ENCODE results near the gene PLCH1.
"Not testable (repeated sequence)": the region's sequence is repeated elsewhere in the genome, so short reads cannot be mapped to it uniquely, and the experiment has no call there.

The PLCH1 gene

DNA sequence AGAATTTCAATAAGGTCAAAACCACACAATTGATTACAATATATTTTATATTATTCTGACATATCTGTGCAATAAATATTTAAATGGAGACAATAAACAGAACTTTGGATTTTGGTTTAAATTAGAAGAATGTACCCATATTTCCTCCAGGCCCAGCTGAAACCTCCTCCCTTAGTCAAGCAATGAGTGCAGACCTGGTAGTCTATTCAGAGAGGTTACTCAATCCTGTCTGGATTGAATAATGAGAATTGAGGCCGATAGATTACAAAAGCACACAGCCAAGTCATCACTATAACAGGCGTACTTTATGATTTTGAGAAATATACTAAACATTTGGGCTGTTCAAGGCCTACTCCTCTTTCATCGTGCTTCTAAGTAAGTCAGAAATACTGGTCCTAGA lies 336.9 kb downstream of the PLCH1 start:
- no peak for DNase-seq

DNA sequence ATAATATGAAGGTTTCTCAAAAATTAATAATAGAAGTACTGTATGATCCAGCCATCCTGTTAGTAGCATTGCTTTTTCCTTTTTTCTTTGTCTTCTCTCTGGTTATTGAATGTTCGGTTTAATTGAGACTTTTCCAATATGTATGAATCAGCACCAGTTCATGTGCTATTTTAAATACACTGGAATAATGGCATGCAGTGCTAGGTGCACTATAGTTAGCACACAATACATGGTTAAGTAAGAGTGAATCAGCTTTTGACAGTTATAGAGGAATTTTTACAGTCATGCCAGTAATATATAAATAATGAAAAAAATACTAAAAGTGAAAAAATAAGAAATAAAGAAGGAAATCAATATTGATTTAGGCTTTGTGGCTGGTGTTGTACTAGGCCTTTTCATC lies 337.5 kb downstream of the PLCH1 start:
- DNase-seq, result no peak

DNA sequence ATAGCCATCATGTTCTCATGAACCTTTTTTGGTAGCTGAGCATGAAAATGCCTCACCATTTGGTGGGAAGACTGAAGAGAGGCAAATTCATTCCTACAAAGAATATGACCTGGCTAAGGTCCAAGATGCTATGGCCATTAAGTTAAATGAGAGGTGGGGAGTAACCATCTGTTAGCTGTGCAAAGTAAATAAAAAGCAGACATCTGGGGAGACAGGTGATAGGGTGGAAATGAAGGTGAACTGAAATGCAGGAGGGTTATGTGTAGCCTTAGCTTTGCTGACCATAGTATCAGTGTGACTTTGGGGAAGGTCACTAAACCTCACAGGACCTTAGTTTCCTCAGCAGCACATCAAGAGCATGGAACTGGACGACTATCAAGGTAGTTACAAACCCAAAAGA lies 340.4 kb downstream of the PLCH1 start:
- DNase-seq, result peak; percentile 76

DNA sequence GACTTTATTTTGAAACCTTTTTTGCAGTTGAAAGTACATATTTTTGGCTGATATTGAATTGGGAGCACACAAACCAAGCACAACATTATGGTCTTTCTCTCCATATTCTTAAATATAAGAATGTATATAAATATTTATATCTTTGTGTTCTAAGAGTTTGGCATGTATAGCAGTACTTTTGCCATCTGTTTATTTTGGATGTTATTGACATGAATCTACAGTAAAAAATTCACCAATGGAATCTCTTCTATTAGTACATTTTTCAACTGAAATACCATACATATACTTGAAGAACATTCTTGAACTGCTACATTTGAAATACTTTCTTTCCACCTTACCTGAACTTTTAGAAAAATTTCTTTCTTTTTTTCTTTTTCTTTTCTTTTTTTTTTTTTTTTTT lies 342.2 kb downstream of the PLCH1 start:
- DNase-seq, result no peak

DNA sequence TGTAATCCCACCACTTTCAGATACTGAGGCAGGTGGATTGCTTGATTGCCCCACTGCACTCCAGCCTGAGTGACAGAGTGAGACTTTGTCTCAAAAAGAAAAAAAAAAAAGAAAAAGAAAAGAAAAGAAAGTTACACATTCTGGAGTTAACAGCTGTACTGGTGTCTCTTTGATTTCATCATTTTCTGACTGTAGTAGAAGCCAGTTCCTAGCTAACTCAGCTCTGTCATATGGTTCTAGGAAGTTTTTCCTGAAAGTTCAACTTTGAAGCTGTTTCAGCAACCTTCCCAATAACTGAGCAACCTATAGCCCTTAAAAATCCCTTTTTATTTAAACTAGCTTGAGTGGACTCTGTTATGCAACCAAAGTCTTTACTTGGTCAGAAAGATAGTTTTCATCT lies 346.8 kb downstream of the PLCH1 start:
- no peak for DNase-seq

DNA sequence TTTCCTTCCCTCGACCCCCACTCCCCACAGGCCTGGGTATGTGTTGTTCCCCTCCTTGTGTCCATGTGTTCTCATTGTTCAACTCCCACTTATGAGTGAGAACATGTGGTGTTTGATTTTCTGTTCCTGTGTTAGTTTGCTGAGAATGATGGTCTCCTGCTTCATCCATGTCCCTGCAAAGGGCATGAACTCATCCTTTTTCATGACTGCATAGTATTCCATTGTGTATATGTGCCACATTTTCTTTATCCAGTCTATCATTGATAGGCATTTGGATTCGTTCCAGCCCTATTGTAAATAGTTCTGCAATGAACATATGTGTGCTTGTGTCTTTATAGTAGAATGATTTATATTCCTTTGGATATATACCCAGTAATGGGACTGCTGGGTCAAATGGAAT lies 350.0 kb downstream of the PLCH1 start:
- DNase-seq, result not testable (repeated sequence)

DNA sequence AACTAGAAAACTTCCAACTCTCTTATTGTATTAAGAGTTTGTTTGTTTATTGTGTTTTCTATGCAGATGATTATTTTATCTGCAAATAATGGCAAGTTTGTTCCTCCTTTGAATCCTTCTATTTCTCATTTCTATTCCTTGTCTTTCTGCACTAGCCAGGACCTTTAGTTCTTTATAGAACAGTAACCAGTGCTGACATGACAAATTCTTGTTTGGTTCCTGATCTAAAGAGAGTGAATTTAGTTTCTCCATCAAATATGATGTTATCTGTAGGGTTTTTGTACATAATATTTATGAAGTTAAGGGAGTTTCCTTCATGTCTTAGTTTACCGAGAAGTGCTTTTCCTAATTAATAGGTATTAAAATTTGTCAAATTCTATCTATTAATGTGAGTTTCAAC lies 350.6 kb downstream of the PLCH1 start:
- no peak for DNase-seq

DNA sequence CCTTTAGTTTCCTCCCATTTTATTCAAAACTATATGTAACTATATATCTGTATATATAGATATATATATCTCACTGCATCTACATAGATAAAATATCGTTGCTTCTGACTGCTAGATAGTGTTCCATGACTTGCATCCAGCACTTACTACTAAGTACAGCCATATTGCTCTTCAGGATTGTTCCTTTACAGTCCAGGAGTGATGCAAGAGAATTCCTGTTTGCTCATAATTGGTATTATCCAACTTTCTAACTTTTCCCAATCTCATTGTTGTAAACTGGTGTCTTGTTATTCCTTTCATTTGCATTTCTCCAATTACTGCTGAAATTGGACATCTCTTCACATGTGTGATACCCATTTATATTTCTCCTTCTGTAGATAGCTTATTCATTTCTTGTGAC lies 351.6 kb downstream of the PLCH1 start:
- DNase-seq, result no peak

DNA sequence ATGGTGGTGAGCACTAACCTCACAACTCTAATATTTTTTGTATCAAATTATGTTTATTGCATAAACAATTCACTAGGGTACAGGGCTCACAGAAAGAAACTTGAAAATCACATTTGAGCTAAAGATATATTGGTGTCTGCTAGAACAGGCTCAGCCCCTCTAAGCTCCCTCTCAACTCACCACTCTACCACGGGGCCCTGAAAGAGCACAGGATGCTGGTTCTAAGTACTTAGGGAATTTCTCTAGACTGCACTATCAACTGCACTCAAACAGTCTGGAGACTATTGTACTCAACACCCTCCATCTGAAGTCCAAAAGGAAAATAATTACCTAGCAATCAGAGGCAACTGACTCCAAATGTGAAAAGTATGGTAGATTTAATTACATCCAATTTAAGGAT lies 352.7 kb downstream of the PLCH1 start:
- DNase-seq, result no peak

DNA sequence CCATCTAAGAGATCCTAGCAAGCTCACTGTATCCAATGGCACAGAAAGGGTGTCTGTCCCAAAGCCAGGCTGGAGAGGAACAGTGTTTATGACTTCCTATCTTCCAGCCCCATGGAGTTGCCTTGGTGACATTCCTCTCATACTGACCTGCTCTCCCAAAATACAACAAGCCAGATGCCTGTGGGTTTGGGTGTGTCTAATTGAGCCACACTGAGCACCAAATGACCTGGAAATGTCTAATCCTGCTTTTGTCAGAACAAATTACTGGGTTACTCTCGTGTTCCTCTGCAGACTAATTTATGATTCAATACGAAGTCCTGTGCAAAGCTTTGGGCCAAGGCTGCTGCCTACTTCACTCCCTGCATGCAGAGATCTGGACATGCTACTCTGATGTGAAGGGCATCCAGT lies 353.3 kb downstream of the PLCH1 start:
- no peak for DNase-seq

DNA sequence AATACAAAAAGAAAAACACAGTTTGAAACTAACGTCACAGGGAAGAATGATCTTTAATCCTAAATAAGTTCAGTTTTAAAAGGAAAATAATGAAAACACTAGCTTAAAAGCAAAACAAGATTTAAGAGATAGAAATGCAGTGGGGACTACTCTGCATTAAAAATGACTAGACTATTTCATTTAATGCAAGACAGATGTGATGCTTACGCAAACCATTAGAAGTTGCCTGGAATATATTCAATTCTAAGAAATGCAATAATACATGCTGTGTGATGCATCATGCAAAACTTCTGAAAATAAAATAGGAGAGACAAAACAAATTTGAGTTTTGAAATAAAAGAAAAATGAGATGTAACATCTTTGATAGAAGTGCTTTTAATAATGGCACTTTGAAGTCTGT lies 353.8 kb downstream of the PLCH1 start:
- DNase-seq, result no peak

DNA sequence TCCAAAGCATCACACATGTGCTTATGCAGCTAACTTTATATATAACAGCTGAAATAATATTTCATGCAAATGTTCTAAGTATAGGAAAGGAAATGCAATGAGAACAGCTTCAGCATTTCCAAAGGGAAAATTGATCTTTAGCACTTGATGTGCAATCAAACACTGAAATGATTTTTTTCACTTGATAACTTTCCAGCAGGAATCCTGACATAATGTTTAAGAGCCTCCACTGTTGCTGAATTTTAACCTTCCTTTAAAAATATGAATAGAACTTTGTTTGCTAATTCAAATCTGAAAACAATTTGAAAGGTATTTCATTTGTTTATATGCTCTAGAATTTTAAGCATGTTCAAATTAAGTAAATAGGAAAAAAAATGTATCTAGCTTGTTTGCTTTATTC lies 354.5 kb downstream of the PLCH1 start:
- DNase-seq, result no peak

DNA sequence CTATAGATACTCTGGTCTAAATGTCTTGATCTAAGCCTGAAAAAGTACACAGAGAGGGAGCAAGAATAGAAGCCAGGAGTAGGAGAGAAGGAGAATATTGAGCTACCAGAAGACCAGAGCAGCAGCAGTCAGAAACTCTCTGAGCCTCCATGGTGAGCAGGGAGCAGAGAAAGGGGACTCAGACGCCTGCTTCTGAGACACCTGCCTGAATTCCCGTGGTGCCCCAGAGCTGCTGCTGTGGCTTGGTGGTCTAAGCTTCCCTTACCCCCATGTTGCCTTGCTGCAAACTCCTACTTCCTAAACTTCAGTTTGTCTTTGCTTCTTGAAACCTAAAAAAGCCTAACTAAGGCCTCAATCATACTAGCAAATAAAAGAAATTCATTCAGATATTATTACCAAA lies 356.5 kb downstream of the PLCH1 start:
- DNase-seq, result no peak

DNA sequence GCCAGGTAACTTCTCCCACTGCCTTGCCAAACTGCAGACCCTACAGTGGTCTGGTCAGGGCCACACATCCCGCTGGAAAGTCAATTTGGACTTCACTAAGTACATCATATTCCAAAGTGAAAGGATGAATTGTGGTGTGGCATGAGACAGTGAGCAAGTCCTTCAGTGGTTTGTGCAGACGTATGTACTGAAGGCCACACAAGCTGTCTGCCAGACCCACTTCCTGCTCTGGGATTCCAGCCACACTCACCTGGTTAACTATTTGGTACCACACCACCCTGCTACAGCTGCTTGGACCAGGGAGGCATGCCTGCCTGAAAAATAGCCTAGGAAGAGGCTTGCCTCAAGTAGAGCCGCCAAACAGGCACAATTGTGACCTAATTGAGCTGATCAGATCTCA lies 357.3 kb downstream of the PLCH1 start:
- DNase-seq, result no peak

DNA sequence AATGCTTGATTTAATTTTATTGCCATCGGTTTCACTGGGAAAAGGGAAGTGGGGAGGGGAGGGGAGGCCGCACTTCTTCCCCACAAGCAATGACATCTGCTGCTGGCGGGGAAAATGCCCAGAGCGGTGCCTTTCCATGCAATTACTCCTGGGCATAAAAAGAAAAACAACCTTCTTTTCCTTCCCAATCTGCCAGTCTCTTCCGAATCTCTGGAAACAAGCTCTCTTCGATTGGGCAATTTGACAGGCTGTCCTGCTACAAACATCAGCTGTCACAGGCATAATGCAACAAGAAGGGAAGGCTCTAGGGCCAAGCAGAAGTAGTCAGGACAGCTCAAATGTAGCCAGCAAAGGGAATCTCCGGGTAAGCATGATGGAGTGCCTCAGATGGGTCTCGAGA lies 358.0 kb downstream of the PLCH1 start:
- peak; percentile 44 for DNase-seq

DNA sequence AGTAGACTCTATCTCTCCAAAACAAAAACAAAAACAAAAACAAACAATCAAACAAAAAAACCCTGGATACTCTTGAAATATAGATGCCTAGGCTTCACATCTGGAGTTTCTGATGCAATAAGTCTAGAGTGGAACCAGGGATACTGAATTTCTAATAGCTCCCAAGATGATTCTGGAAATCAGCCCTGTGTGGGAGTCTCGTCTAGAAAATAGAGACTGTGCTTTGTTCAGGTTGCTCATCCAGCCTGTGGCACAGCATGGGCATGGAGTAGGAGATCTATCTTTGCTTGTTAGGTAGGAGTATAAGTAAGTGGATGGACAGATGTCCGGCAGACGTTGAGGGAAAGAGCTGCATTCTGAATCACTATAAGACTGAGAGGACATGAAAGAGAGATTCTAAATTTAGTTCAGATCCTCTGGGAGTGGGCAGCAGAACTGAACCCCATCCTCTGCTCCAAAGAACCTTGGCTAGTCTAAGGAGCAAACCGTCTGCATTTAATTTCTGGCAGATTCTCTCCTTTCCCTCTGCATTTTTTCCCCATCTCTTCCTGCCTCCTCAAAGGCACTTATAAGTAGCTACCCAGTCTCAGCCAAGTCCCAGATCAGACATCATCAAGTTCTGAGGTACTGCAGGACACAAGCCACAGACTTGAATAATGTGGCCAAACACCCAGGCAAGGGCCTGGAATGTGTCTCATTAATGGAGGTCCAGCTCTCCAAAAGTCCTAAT lies 358.8 kb downstream of the PLCH1 start:
- no peak for DNase-seq

DNA sequence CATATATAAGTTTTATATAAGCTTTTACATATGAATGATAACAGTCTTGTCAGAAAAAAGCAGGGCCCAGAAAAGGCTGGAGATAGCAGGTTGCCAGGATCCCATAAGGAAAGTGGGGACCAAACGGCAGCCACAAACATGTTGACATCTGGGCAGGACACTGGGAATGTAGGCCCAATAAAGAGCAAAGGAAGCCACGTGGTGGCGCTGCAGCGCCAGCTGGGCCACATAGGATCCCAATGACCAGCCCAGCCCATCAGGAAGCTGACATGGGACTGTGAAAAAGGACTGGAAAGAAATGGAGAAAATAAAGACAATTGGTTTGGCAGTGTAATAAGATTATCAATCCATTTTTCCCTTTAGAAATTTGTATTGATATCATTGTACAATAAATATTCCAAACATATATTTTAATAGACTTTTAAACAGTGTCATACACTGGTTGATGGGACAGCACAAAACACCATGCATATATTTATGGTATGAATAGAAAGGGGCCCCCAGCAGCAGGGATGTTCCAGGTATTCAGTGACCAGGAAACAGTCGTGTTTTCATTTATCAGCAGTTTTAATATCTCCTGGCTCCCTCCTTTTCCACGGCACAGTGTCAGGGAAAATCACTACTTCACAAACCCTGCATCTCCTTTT lies 362.4 kb downstream of the PLCH1 start:
- peak; percentile 40 for DNase-seq

DNA sequence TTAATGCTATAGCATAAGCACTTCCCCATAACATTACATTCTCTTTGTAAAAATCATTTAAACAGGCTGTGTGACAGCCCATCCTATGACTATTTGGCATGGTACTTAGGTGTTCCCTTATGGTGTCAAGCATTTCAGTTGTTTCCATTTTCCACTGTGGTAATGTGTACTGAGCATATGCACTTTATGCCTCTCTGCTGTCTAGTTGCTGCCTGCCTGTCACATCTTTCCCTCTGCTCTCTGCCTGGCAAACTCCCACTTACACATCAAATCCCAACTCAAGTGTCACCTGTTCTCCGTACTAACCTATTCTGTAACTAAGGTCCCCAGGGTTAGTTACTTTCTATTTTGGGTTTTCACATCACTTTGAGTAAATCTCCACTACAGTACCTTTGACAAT lies 367.0 kb downstream of the PLCH1 start:
- no peak for DNase-seq

DNA sequence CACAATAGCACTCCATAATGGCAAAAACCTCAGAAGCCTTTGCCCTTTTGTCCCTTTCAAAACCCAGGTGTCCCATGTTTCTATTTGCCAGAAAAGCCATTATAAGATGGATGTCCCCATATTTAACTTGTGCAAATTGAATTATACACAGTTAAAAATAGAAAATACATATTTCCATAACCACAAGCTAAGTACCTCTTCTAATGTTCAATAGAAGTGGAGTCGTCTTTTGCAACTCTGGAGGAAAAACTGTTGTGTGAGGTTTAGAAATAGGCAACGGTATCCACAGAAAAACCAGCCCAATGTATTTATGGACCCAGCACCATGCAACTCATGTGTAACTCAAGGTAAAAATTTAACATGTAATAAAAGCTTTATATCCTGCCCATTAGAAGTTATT lies 367.8 kb downstream of the PLCH1 start:
- no peak for DNase-seq

DNA sequence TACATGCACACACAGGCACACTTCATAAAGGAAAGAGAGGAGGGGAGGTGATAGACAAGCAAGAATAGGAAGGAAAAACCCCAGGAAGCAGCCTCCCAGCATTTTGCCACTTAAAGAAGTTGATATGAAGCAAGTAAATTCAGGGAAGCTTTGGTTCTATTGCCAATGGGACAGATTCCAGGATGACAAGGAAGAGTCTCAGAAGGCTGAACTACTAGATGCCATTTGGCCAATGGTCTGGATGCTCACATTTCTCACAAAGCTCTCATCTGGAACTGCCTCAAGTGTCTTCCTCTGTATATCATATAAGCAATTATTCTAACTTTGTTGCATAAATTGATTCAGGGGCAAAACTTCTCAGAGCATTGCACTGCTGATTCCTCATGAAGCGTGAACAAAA lies 372.6 kb downstream of the PLCH1 start:
- no peak for DNase-seq

DNA sequence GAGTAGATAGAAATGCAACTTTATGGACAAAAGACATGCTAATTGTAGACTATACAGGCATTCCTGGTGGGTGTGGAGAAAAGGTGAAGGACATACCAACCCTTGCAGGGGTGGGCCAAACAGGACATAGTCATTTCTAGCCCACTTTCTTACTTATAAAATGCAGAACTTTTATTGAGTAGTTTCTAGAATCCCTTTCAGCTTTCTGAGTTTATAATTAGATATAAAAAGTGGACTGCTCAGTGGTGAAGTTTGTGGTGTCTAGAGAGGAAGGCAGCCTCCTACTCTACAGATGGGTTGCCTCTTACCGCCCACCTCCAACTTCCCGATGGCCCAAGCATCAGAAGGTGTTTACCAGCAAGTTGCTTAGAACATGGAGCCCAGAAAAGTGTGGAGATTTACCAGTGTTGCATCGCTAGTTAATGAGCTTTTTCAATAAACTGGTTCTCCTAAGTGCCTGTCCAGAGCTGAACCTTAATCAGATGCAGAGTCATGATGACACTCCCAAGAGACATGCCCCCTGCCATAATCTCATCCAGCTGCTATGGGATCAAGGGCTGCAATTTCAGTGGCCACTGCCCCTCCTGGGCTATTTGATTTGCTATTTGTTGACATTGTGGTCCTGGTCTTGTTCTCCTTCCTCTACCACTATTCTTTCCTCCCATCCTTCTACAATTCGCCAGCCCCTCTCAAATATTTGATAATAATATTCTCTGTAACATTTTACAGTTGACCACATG lies 373.9 kb downstream of the PLCH1 start:
- no peak for DNase-seq

DNA sequence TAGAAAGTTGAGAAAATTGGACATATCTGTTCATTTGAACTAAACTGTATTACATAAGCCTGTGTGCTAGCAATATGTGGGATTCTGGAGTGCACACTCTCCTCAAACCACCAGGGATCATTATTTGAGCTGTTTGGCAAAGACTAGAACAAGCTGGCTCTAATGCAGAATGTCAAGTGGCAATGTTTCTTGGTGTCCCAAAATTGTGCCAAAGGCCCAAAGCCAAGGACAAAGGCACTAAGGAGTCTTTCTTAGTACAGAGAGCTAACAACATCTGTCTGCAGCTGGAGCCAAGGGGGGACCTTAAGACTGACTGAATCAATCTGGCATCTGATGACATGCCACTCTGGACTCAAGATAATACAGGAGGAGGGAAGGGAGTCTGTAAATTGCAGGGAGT lies 374.7 kb downstream of the PLCH1 start:
- DNase-seq, result no peak

DNA sequence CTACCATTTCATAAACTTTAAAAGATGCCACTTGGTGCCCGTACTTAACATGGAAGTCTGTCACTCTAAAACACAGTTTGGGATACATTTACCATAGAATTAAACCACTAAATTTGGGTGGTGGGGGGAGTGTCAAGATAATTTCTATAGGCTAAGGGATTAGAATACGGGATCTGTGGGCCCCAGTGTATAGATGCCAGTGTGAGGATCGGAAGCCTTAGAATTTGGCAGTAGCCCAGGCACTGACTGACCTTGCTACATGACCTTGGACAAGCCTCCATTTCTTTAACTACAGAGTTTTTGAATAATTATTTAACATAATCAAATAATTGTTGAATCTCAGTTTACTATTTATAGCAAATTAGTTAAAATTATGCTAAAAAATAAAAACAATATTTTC lies 375.1 kb downstream of the PLCH1 start:
- no peak for DNase-seq

DNA sequence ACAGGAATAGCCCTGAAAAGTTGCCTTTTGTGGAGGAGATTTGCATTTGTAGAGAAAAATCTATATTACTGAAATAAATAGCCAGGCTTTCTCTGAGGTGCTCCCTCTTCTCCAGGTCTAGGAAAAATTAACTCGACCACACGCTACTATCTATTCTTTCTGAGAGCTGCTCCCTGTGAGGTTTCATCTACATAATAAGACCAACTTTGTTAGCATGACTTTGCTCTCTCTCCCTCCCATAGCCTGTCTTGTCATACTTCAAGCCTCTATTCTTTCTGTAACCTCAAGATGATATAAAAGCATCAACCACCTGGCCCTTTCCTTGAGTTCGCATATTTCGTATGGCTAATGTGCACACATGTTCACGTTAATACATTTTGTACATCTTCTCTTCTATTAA lies 375.6 kb downstream of the PLCH1 start:
- DNase-seq, result no peak

All from NCI-H524 treated with DMSO at 0.1 percent for 48 hours (cell line).